Endometrial microvascular endothelial cells (primary cell): ENCODE data around the gene SLC7A5. TPM values are rescaled to one million over a fixed set of nuclear protein-coding genes. Genes with fewer than 3 reads are reported as not detected.
"Not testable (repeated sequence)": the region's sequence is repeated elsewhere in the genome, so short reads cannot be mapped to it uniquely, and the experiment has no call there.

Experiments
- in situ Hi-C: cut with HindIII; loops from 2 replicates; pipeline ENCODE4 v1.10.0; 2017; ENCODE audit warnings: low sequenced_read_pairs, low pct_unique_long_range_greater_than_20kb; ENCODE audit errors: inconsistent ontology term
- total RNA-seq: library from RNA; depleted of rRNA; stranded (reverse); fragments of >200 nt; gene quantifications from one replicate; pipeline ENCODE4 v1.2.3, GENCODE V29; 2015; ENCODE audit errors: inconsistent ontology term

The SLC7A5 gene
- 34.8 TPM for total RNA-seq

DNA sequence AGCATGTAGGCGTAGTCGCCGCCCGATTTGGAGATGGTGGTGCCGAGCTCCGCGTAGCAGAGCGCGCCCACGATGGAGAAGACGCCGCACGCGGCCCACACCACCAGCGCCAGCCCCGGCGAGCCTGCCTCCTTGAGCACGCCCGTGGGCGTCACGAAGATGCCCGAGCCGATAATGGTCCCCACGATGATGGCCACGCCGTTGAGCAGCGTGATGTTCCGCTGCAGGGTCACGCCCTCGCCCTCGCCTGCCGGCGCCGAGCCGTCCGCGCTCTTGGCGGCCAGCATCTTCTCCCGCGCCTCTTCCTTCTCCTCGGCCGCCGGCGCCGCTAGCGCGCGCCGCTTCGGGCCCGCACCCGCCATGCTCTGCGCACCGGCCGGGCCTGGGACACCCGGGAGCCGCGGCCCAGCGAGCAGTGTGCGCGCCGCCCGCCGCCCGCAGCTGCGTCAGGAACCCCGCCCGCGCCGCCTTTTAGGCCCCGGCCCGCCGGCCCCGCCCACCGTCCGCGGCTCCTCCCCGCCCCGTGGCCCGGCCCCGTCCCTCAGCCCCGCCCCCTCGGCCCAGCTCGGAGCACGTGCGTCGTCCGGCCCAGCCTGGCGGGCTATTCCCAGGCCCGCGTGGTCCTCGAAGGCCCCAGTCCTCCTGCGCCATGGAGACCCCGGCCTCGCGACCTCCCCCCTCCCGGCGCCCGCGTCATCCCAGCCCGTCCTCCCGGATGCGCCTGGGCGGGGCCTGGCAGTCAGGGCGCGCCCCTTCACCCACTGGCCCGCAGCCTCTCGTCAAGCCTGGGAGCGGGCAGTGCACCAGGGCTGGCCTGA lies at the start of gene SLC7A5:
TSS of gene SLC7A5 (minus strand) at position 447 of the 818 bp plus-strand sequence. CDS start at position 362, 85 bp downstream.
- in situ Hi-C loops = not testable (repeated sequence)

DNA sequence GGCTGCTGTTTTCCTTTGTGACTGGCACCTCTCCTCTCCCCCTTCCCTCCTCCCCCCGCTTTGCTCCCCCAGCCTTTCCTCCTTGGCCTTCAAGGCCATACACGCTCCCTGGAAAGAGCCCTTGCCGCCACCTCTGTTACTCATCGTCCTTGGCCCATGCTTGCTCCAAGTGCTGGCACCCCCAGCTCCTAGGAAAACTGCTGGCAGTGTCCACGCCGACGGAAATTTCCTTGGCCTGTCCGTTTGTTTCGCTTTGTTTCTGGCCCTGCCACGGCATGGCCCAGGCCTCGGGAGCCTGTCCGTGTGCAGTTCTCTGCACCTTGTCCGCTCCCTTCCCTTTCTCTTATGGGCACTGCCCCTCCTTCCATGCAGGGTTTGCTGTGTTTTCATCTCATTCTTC lies 49.0 kb upstream of the SLC7A5 start:
- in situ Hi-C loops = no loop called here

DNA sequence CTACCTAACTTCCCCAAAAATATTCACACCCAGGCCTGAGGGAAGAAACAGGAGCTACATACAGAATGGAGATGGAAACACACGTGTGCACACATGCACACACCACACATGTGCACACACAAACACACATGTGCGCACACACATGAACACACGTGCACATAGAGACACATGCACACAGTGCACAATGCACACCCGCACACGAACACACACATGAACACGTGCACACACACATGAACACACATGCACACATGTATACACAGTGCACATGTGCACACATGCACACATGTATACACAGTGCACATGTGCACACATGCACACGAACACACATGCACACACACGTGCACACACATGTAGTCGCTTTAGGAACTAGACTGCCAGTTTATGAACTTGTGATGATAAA lies 48.2 kb upstream of the SLC7A5 start:
- in situ Hi-C loops = no loop called here

DNA sequence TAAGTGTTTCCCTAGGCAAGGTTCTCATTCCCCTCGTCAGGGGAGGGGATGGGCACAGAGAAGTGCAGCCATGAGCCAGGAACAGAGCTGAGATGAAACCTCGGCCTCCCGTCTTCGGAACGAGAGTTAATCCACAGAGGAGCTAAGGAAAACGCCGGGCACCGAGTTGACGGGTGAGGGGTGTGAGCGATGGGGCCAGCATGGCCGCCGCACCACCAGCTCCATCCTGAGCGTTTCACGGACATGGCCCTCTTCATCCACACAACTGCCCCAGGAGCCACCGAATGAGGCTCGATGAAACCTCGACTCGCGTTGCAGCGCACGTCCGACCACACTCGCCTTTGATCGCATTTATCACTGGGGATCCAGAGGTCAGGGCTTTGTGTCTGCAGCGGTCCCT lies 45.5 kb upstream of the SLC7A5 start:
- in situ Hi-C loops = no loop called here

DNA sequence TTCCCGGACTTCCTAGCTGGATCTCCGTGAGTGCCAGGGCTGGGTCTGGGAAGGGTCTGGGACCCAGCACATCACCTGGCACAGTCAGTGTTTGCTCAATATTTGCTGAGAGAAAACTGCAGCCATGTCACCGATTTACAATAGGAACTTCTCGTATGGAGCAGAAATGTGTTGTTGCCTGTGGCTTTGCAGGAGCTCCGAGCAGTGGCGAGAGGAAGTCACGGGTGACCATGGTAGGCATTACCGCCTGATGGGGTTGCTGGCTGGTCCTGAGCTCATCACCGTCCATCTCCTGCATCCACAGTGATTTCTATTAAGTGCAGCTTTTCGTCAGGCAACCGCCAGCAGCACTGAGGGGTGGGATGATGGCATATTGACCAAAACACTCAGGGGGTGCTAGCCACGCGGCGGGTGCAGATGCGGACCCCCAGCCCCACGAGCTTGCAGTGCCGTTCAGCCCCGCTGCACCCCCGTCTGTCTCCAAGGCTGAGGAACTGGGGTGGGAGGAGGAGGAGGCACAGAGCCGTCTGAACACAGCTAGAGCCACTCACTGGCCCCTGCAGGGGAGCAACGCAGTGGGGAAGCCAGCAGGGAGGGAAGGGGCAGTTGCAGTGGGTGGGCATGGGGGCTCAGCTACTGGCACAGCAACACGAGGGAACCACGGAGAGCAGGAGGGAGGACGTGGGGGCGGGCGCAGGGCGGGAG lies 44.9 kb upstream of the SLC7A5 start:
- in situ Hi-C loops = not testable (repeated sequence)

DNA sequence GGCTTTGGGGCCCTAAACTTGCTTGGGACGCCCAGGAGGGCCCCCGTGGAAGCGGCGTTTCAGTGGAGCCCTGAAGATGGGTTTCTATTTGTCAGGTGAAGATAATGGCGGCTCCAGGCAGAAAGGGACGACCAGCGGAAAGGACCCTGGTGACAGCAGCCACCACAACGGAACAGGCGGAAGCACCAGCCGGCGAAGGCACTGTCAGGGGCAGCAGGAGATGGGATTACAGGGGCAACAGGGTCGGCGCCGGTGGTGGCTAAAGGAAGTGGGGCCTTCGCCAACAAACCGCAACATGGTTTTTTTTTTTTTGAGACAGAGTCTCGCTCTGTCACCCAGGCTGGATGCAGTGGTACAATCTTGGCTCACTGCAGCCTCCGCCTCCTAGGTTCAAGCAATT lies 43.4 kb upstream of the SLC7A5 start:
- in situ Hi-C loops = not testable (repeated sequence)

DNA sequence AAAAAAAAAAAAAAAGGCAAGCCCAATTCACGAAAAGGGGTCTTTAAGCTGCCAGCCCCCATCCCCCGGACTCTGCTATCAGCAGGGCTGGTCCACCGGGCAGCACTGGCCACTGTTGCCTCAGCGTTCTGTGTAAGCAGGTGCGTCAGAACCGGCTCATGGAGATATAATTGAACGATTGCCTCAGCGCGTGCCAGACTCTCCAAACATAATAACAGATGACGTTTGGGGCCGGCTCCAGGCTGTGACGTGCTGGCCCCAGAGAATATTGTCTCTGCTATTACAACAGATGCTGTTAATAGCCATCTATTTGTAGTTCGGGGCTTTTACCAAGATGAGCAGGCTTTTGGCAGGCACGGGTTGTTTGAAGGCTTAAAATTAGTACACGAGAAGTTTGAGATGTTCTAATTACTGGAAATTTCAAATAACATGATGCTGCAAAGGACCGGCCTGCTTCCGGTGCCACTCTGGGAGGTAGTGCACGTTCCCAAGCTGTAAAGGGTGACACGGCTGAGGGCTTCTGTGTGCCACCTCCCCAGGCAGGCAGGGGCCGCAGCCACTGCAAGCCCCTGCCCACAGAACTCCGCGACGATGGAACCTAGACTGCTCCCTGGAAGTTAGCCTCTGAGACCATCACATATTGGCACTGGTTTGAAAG lies 41.9 kb upstream of the SLC7A5 start:
- in situ Hi-C loops = not testable (repeated sequence)

DNA sequence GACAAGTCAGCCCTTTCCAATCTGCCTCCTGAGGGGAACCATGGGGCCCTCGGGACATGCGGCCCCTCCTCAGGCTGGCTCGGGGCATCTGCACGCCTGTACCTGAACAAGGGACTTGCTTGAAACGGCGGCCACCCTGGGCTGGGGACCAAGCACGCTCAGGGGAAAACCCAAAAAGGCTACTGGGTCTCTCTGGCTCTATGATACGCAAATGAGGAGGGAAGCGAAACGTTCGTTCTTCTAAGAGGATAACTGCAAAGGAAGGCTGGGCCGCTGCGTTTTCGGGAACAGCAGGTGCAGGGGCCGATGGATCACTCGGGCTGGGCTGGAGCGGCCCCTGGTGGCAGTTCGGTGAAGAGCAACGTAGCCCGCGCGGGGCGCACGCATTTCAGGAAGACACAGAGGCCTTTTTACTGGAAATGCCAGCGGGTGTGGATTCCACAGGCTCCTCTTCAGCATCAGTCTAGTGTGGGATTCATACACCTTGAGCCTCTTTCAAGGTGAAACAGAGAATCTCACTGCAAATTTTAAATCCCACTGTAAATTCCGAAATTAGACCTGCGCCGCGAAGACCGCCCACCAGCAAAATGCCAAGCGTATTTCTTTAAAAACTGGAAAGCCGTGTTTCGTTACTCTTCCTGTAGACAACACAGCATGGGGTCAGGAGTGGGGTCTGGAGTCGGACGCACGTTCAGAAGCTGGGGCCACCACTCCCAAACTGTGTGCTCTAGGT lies 40.1 kb upstream of the SLC7A5 start:
- in situ Hi-C loops = not testable (repeated sequence)

DNA sequence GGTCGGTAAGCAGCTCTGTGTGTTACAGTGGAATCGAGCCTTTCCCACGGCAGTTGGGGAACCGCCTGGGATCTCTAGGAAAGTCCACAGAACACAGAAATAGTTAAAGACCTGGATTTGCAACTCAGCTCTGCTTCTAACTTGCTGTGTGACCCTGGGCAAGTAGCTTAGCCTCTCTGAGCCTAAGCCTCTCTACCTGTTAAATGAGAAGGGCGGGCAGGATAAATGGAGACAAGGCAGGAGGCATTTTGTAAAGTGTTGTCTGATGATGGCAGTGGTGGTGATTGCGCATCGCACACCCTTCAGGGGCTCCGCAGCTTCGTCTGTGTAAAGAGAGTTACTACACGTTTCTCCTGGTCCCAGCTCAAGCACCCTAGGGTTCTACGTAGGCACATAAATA lies 38.8 kb upstream of the SLC7A5 start:
- in situ Hi-C loops = not testable (repeated sequence)

DNA sequence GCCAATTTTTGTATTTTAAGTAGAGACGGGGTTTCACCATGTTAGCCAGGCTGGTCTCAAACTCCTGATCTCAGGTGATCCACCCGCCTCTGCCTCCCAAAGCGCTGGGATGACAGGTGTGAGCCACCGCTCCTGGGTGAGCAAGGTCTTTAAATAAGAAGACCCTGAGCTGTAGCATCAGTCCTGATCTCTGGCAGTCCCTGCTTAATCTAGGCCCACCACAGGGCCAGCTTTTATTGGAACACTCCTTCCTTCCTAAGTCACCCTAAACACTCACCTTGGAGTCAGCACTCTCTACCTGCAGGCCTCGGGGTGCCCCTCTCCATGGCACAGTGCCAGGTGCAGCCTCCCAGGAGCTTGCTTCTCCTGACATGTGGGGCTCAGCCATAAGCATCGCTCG lies 36.2 kb upstream of the SLC7A5 start:
- in situ Hi-C loops = not testable (repeated sequence)

DNA sequence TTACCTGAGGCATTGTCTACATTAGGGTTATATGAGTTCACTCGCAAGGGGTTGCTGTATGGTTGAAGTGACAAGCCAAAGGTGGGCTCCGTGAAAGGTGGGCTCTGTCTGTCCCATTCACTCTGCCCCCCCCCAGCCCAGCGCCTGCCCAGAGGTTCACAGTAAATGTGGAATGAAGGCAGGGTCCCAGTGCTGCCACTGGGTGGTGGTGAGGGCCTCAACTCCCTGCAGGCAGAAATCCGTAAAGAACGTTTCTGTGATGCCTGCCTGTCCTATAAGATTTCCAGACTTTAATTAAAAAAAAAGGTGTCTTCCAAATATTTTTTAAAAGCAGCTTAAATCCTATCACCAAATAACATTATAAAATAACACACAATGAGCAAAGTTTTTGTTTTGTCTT lies 35.7 kb upstream of the SLC7A5 start:
- in situ Hi-C loops = not testable (repeated sequence)

DNA sequence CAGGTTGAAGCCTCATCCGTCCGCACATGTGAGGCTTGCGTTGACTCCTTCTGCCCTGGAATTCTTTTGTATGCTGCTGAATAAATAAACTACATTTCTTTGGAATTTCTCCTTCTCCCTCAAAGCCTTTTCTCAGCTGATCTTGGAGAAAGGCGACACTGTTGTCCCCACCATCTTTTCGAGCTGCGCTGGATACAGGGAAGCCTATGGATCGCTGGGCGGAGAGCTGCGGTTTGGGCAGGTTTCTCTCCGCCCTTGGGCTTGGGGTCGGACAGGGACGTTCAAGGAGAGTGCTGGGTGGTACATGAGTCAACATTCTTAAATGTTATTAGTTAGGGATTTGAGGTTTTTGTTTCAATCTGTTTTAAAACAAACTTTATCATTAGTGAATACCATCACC lies 31.2 kb upstream of the SLC7A5 start:
- in situ Hi-C loops = not testable (repeated sequence)

DNA sequence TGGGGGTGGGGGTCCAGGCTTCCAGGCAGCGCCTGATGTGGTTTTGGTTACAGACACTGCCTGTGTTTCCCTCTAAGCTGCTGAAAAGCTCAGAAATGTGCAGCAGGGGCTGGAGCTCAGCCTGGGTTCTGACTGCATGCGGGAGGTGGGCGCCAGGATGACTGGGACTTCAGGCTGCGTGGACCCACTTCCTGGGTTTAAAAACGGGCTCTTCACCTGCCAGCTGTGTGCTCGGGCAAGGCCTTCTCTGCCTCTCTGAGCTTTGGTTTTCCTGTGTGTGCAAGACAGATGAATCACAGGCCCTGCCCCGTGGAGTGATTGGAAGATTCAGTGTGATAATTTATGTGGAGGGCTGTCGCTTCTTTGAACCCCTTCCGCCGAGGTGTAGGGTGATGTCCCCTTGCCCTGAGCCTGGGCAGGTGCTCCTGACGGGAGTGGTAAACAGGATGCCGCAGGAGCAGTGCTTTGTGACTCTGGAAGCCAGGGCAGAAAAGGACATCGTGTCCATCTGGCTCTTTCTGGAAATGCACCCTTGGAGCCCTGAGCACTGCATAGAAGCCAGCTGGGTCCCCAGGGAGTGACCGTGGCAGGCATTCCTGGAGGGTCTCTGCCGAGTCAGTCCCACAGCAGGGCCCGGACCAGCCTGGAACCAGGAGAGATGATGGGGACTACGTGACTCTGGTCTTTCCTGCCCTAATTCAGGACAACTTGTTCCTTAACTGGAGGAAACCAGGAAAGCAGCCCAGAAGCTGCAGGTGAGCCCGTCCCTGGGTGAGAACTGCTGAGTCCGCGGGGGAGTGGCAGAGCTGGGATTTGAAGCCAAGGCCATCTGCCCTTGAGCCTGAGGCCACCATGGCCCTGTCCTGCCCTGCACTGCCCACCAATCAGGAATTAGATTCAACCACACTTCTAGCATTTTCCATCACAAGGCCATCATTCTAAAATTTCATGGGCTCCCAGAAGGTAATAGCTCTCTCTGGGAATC lies 28.5 kb upstream of the SLC7A5 start:
- in situ Hi-C loops = no loop called here

DNA sequence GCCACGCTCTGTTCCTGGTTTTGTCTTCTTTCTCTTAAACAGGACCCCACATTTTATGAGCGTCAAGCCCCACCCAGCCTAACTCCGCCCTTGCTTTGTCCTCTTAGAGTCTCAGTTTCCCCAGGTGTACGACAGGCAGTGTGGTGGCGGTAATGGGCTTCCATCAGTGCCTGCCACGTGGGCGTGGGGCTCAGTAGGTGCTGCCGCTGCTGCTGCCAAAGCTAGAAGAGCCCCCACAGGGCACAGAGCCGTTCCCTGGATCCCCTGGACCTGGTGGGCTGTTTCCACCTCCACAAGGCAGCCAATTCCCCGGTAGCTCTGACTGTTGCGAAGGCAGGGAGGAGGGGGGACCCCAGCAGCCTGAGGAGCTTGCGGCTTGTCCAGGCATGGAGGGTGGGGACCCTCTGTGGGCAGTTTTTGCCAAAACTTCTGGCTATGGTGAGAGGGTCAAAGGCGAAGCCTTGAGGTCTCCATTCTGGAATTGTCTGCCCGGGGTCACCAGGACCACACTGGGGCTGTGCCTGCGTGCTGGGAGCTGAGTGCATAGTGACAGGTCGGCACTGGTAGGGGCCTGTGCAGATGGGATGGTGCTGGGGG lies 27.7 kb upstream of the SLC7A5 start:
- in situ Hi-C loops = not testable (repeated sequence)

DNA sequence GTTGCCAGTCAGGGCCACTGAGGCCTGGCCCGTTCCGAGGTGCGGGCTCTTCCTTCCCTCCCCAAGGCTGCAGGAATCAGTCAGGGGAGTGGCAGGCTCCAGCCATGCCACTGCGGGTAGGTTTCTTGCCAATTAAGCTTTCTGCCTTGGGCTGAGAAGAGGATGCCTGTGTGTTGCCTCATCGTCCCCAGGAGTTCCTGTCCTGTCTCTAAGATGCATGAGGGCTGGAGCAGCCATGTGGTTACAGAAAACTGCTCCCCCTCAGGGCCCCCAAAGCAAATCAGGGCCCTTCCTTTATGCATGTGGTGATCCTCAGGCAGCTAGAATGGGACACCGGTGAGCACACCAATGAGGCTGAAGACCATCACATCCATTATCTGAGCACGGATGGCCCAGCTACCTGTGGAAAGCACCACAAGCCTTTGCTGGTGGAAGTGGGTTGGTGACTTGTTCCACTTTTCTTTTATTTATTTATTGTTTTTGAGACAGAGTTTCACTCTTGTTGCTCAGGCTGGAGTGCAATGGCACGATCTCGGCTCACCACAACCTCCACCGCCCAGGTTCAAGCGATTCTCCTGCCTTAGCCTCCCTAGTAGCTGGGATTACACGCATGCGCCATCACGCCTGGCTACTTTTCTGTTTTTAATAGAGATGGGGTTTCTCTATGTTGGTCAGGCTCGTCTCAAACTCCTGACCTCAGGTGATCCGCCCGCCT lies 27.0 kb upstream of the SLC7A5 start:
- in situ Hi-C loops = not testable (repeated sequence)

DNA sequence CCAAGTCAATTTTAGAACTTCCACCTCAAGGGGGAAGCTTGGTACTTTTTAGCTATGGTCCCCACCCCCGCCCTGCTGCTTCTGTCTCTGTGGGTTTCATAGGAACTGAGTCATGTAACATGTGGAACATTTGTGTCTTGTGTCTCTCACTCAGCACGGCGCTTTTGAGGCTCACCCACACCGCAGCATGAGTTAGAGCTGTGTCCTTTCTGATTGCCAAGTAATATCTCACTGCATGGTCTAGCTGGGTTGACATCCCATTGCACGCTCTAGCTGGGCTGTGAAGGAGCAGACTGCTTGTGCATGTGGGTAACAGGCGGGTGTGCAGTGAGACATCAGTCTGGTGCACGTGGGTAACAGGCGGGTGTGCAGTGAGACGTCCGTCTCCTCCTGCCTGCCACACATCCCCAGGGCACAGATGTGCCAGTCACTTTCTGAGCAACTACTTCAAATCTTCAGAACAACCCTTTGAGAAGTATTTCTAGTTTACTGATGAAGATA lies 26.4 kb upstream of the SLC7A5 start:
- in situ Hi-C loops = no loop called here

DNA sequence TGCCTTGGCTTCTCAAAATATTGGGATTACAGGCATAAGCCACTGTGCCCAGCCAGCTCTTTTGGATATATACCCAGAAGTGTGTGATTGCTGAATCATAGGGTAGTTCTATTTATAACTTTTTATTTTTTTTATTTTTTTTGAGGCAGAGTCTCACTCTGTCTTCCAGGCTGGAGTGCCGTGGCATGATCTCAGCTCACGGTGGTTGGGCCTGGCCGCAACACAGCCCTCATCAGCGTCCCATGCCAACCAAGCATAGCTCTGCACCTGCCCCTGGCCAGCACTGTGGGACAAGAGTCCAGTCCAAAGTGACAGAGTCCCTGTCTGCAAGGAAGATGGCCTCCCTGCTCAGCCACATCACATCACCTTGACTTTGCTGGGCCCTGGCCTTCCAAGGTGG lies 24.7 kb upstream of the SLC7A5 start:
- in situ Hi-C loops = not testable (repeated sequence)
